GM12801 (cell line): ENCODE data around the gene GGA2.

Experiments
- TF ChIP-seq, protein P1 (sequence below): IDR thresholded peaks from one replicate; pipeline ENCODE4 v1.5.1; 2011; ENCODE audit warnings: control low read depth; ENCODE audit not compliant: insufficient read length; ENCODE audit errors: extremely low read depth

GGA2 gene

DNA sequence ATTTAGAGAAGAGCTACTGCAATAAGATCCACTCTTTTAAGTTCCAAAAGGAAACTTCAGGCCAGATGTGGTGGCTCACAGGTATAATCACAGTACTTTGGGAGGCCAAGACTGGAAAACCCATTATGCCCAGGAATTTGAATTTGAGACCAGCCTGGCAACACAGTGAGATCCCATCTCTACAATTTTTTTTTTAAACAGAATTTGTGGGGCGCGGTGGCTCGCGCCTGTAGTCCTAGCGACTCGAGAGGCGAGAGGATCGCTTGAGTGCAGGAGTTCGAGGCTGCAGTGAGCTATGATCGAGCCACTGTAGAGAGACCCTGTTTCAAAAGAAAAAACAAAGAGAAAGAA is 58.1 kb downstream of the GGA2 start:
- TF ChIP-seq, protein P1, sequence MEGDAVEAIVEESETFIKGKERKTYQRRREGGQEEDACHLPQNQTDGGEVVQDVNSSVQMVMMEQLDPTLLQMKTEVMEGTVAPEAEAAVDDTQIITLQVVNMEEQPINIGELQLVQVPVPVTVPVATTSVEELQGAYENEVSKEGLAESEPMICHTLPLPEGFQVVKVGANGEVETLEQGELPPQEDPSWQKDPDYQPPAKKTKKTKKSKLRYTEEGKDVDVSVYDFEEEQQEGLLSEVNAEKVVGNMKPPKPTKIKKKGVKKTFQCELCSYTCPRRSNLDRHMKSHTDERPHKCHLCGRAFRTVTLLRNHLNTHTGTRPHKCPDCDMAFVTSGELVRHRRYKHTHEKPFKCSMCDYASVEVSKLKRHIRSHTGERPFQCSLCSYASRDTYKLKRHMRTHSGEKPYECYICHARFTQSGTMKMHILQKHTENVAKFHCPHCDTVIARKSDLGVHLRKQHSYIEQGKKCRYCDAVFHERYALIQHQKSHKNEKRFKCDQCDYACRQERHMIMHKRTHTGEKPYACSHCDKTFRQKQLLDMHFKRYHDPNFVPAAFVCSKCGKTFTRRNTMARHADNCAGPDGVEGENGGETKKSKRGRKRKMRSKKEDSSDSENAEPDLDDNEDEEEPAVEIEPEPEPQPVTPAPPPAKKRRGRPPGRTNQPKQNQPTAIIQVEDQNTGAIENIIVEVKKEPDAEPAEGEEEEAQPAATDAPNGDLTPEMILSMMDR, result no peak

DNA sequence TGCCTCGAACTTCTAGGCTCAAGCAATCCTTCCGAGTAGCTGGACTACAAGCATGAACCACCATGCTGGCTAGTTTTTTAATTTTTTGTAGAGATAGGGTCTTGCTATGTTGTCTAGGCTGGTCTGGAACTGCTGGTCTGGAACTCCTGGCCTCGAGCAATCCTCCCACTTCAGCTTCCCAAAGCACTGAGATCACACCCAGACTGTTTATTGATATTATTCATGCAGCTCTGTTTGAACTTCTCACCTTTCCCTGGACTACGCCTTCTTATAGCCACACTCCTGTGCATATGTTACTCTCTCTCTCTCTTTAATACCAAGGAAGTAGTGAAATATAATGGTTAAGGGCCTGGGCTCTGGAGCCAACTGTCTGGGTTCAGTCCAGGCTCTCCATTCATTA is 61.9 kb downstream of the GGA2 start:
- TF ChIP-seq, protein P1, result no peak

DNA sequence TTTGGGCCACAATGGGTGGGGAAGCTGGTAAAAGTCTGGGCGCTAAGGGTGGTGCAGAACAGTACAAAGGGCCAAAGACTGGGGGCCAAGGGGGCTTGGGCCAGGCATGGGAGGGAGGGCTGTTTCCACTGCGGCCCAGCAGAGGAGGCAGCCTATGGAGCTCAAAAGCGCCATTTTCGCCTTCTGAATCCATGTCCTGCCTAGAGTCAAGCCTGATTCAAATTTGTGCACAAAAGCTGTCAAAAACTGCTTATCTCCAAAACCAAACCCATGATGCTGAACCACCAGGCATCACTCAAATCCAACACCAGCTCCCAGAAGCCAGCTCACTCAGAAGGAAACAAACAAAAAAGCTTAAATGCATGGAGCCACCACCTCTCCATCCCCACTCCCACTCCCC is 73.3 kb downstream of the GGA2 start:
- TF ChIP-seq, protein P1, result no peak

DNA sequence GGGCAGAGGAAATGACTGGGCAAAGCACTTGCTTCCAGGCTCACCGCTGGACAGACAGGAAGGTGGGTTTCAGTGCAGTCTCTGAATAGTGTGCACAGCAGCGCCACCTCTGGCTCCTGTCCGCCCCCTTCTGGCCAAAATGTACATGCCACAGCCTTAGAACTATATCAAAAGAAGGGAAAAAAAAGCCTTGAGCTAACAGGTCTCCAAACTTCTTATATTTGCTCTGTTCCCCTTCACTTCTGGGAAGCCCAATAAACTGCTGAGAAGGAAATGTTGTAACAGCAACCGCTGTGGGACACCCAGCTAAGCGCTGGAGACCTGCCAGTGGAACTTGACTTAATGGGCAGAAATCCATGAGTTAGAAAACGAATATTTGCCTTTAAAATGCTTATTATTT is 74.8 kb downstream of the GGA2 start:
- TF ChIP-seq, protein P1, result no peak

DNA sequence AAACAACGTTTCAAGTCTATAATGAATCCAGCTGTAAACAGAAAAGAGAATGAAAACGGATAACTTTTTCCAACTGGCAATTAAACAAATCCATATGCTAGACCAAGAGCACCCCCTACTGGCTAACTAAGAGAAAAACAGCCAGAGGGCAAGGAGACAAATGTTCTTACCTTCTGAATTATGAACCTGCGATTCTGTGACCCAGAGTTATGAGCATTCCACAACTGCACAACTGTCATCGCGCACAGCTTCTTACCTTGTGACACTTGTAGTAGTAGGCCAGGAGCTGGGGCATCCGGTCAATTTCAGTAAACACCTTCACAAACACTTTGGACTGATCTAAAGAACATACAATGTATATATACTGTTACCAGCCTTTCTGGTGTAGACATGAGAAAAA is 75.9 kb downstream of the GGA2 start:
- TF ChIP-seq, protein P1, result peak; percentile 42

DNA sequence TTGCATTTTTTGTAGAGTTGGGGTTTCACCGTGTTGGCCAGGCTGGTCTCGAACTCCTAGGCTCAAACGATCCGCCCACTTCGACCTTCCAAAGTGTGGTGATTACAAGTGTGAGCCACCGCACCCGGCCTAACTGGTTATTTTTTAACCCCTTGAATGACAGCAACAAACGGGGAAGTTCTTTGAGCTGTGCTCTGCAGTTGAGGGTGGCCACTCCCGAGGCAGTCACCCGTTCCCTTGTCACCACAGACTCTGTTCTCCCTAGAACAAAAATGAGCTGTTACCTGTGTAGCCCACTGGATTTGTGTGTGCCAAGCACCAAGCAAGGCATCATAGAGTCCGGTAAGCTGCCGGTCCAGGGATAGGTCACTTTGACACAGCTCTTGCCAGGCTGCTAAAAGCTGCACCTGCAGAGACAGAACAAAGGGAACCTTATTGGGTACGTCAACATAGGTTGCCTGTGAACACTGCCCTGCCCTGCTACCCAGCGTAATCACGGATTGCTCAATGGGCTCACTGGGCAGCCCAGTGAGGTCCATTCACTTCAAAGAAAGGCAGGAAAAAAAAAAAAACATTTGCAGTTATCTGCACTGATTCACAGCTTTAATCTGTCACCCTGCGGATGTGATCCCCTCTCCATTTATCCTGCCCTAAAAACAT is 76.9 kb downstream of the GGA2 start:
- TF ChIP-seq, protein P1, result no peak

DNA sequence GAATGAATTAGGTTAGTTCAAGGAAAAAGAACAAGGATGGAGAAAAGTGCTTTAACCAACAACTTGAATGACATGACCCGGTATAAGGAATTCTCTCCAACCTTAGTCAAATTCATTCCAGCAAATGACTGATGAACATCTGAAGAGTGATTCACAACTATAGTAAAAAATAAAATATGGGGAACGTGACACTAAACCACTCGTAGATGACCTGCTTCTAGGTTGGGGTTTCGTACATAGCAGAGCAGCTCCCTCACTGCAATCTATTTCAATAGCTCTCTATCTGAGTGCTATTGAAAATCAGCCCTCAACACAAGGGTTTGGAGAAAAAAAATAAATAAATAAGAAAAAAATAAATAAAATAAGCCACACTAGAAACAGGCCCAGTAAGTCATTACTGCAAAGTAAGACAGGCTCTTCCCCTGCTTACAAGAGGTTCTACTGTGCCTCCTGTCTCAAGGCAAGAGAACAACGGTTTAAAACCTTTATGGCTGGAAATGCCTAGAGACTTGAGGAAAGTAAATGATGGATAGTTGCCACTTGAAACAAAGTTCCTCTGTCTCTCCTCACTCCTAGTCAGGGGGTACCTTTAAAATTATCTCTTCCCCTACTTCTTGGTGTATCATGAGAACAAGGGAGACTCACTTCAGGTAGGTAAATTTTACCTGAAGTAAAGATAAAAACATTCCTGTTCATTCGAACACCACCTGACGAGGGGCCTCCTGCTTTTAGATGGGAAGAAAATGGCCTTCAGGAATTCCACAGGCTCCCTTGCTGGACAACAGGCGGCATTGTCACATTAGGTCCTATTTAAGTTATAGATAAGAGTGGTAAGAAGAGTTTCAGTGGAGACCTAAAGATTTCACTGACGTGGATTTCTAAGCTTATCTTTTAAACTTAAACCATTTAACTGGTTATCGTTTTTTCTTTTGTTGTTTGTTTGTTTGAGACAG is 77.8 kb downstream of the GGA2 start:
- TF ChIP-seq, protein P1, result no peak
